ENCODE measurements around the gene IGFBP7.

Gene IGFBP7

GRCh38 chr4:57131849-57132742 is 21.9 kb upstream of the IGFBP7 start:
- no peak for DNase-seq (ENCODE audit: low read depth in 2 of 2)

- DNase-seq (ENCODE audit: low read depth in 2 of 2): no peak
Measured at GRCh38 chr4:57129477-57129876, 19.3 kb upstream of the IGFBP7 start.

GRCh38 chr4:57127361-57127760 is 17.2 kb upstream of the IGFBP7 start:
- DNase-seq (ENCODE audit: low read depth in 2 of 2): no peak

GRCh38 chr4:57125996-57126395 is 15.8 kb upstream of the IGFBP7 start:
- no peak for DNase-seq (ENCODE audit: low read depth in 2 of 2)

- DNase-seq (ENCODE audit: low read depth in 2 of 2): no peak
Measured at GRCh38 chr4:57124145-57124544, 14.0 kb upstream of the IGFBP7 start.

- no peak for DNase-seq (ENCODE audit: low read depth in 2 of 2)
Measured at GRCh38 chr4:57122959-57123358, 12.8 kb upstream of the IGFBP7 start.

- no peak for DNase-seq (ENCODE audit: low read depth in 2 of 2)
Measured at GRCh38 chr4:57119054-57119651, 9.0 kb upstream of the IGFBP7 start.

GRCh38 chr4:57117491-57117890 is 7.3 kb upstream of the IGFBP7 start:
- DNase-seq (ENCODE audit: low read depth in 2 of 2): no peak

- no peak for DNase-seq (ENCODE audit: low read depth in 2 of 2)
Measured at GRCh38 chr4:57116245-57116644, 6.1 kb upstream of the IGFBP7 start.

- DNase-seq (ENCODE audit: low read depth in 2 of 2): no peak
Measured at GRCh38 chr4:57114973-57115372, 4.8 kb upstream of the IGFBP7 start.

- DNase-seq (ENCODE audit: low read depth in 2 of 2): no peak
Measured at GRCh38 chr4:57113870-57114269, 3.7 kb upstream of the IGFBP7 start.

GRCh38 chr4:57110640-57111511 is 691 bp upstream of the IGFBP7 start:
- no peak for DNase-seq (ENCODE audit: low read depth in 2 of 2)

- DNase-seq (ENCODE audit: low read depth in 2 of 2): no peak
Measured at GRCh38 chr4:57109411-57109846, 756 bp downstream of the IGFBP7 start.

- DNase-seq (ENCODE audit: low read depth in 2 of 2): no peak
Measured at GRCh38 chr4:57106181-57106580, 4.0 kb downstream of the IGFBP7 start.

GRCh38 chr4:57104706-57105560 is 5.3 kb downstream of the IGFBP7 start:
- DNase-seq (ENCODE audit: low read depth in 2 of 2): no peak

- DNase-seq (ENCODE audit: low read depth in 2 of 2): no peak
Measured at GRCh38 chr4:57103051-57103450, 7.1 kb downstream of the IGFBP7 start.

- no peak for DNase-seq (ENCODE audit: low read depth in 2 of 2)
Measured at GRCh38 chr4:57102050-57102624, 8.0 kb downstream of the IGFBP7 start.

- no peak for DNase-seq (ENCODE audit: low read depth in 2 of 2)
Measured at GRCh38 chr4:57100979-57101651, 9.1 kb downstream of the IGFBP7 start.

- DNase-seq (ENCODE audit: low read depth in 2 of 2): no peak
Measured at GRCh38 chr4:57099363-57099762, 10.8 kb downstream of the IGFBP7 start.

- no peak for DNase-seq (ENCODE audit: low read depth in 2 of 2)
Measured at GRCh38 chr4:57098941-57099340, 11.2 kb downstream of the IGFBP7 start.

Measured in stimulated activated CD8-positive, alpha-beta memory T cell treated with anti-CD3 and anti-CD28 coated beads, Interleukin-15, amount 100 ng/mL, for 4 hours (primary cell).